Effector memory CD4-positive, alpha-beta T cell (primary cell): ENCODE results near the gene RNASE8.

Experiments
- DNase-seq, 3 donors: peaks; one replicate each; pipeline ENCODE4 v3.0.0-alpha.2; 2020
- H3K27ac ChIP-seq: 2 replicates; pipeline ENCODE4 v1.7.0; 2013; ENCODE audit warnings: mild to moderate bottlenecking, low read length, moderate library complexity; ENCODE audit not compliant: insufficient read depth, poor library complexity, severe bottlenecking
- H3K27me3 ChIP-seq: replicated peaks from 2 replicates; pipeline ENCODE4 v1.7.0; 2013; ENCODE audit warnings: mild to moderate bottlenecking, low read length; ENCODE audit not compliant: insufficient read depth, control insufficient read depth, poor library complexity, severe bottlenecking
- H3K36me3 ChIP-seq: 2 replicates; pipeline ENCODE4 v1.7.0; 2013; ENCODE audit warnings: mild to moderate bottlenecking, low read length, moderate library complexity; ENCODE audit not compliant: control insufficient read depth, insufficient read depth
- H3K4me1 ChIP-seq: 2 replicates; pipeline ENCODE4 v1.7.0; 2013; ENCODE audit warnings: low read length, mild to moderate bottlenecking; ENCODE audit not compliant: control insufficient read depth, insufficient read depth, poor library complexity, severe bottlenecking
- H3K4me3 ChIP-seq: 2 replicates; pipeline ENCODE4 v1.7.0; 2013; ENCODE audit warnings: low read length, low read depth, mild to moderate bottlenecking; ENCODE audit not compliant: insufficient read depth, poor library complexity, severe bottlenecking
- H3K9me3 ChIP-seq: 2 replicates; pipeline ENCODE4 v1.7.0; 2013; ENCODE audit warnings: mild to moderate bottlenecking, low read length, moderate library complexity; ENCODE audit not compliant: control insufficient read depth

RNASE8 gene

DNA sequence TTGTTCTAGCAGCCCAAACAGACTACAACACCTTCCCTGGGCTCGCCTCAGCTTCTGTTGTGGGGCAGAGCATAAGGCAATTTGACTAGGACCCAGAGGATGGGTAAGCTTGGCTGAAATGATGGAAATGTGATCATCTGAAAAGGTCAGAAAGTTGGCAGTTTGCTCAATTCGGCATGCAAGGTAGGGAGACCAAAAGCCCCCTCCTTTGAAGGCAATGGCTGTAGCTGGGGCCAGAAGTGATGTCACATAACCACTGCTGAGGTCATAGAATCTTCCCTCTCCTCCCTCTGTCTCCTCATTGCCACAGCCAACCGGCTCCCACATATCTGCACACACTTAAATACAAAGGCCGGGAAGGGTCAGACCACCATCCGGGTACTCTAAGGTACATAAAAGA is 27.7 kb upstream of the RNASE8 start, which contains the start of gene TPPP2:
TSS of gene TPPP2 (plus strand) at position 301 of the 400 bp plus-strand sequence. CDS start 365 bp downstream, outside the sequence.
- Histone ChIP-seq H3K36me3 (no peaks in the 10 kb centered on the region), H3K4me1 (peaks cover 4% of the 10 kb centered on the region), H3K9me3 (no peaks in the 10 kb centered on the region), H3K27me3 (no peaks in the 10 kb centered on the region), H3K4me3 (no peak within 1 kb of the TSS), H3K27ac (no peak within 1 kb of the TSS)
- no peak for DNase-seq

DNA sequence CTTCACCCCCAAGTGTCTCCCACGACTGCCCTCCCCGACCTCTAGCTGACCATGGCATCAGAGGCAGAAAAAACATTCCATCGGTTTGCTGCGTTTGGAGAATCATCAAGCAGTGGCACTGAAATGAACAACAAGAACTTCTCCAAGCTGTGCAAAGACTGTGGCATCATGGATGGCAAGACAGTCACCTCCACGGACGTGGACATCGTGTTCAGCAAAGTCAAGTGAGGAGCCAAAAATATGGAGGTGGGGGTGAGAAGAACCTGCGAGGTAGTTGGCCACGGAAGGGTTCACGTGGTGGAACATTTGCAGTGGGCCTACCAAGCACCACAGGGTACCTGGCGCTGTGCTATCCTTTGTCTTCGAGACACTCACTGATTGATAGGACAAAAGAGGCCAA is 27.1 kb upstream of the RNASE8 start:
- H3K27me3 ChIP-seq = no peaks in the 10 kb centered on the region
- no peaks in the 10 kb centered on the region for H3K9me3 ChIP-seq
- no peak for DNase-seq
- no peak overlapping the region for H3K27ac ChIP-seq
- peaks cover under 1% of the 10 kb centered on the region for H3K4me1 ChIP-seq
- H3K4me3 ChIP-seq = no peak overlapping the region
- no peaks in the 10 kb centered on the region for H3K36me3 ChIP-seq

DNA sequence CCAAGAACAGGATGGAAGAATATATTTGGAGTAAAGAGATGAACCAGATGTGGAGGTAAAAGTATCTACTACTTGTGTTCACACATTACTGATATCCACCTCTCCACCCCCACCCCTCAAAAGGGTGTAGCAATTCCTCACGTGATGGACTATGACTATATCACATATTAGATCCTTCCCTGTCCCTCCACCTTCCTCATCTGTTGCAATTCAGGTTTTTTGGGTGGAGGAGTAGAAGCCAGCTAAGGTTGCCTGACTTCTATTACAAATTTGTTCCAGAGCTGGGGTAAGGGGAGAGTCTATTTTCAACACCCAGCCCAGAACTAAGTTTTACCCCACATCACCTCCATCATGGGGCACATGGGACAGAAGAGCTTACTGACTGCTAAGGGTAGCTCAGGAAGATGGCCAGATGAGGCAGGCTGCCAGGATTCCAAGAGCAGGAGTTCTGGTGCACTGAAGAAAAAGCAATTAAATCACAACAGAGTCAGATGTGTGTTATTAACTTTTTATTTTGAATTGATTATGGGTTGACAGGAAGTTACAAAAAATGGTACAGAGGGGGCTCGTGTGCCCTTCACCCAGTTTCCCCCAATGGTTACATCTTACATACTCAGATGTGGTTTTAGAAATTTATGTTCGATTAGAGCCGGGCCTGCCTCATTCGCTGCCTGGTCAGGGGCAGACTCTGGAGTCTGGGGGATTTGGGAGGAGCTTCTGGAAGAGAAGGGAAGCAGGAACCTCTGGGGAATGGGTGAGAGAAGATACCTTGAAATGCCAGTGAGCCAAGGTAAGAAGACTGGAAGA is 25.1 kb upstream of the RNASE8 start:
- no peak overlapping the region for H3K27ac ChIP-seq
- H3K4me1 ChIP-seq = no peaks in the 10 kb centered on the region
- no peaks in the 10 kb centered on the region for H3K9me3 ChIP-seq
- no peak for DNase-seq
- H3K36me3 ChIP-seq = no peaks in the 10 kb centered on the region
- no peaks in the 10 kb centered on the region for H3K27me3 ChIP-seq
- H3K4me3 ChIP-seq = no peak overlapping the region

- Histone ChIP-seq H3K36me3 (no peaks in the 10 kb centered on the region), H3K4me1 (no peaks in the 10 kb centered on the region), H3K27ac (no peak overlapping the region), H3K9me3 (no peaks in the 10 kb centered on the region), H3K27me3 (no peaks in the 10 kb centered on the region), H3K4me3 (no peak overlapping the region)
- DNase-seq = no peak
Measured at GRCh38 chr14:21033133-21033698, 24.4 kb upstream of the RNASE8 start.

- Histone ChIP-seq H3K27ac (no peak within 1 kb of the TSS), H3K4me3 (no peak within 1 kb of the TSS), H3K4me1 (no peaks in the 10 kb centered on the region), H3K27me3 (no peaks in the 10 kb centered on the region), H3K9me3 (no peaks in the 10 kb centered on the region), H3K36me3 (no peaks in the 10 kb centered on the region)
- DNase-seq = no peak
Measured at GRCh38 chr14:21034707-21035106, 22.9 kb upstream of the RNASE8 start, which contains the start of gene RNASE13. Gene RNASE13, minus strand, starts transcription at chr14:21034807. Its CDS starts 519 bp downstream, at chr14:21034288.

DNA sequence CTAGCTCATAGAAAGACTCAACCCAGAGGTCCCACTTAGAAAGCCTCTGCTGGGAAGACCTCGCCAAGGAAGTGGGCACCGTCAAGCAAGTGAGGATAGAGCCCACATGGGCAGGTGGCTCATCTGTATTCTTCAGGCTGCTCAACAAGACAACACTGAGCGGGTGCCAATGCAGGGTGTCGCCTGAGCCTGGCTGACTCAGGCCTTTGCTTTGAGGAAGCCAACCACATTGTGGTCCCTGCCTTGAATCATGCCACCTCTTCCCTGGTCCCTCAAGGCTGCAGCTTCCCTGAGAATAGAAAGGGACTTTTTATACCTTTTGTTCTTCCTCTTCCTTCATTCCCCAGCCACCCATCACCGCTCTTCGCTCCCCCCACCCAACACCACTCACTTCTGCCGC is 20.9 kb upstream of the RNASE8 start:
- Histone ChIP-seq H3K4me3 (no peak overlapping the region), H3K27ac (no peak overlapping the region), H3K27me3 (no peaks in the 10 kb centered on the region), H3K9me3 (no peaks in the 10 kb centered on the region), H3K36me3 (no peaks in the 10 kb centered on the region), H3K4me1 (no peaks in the 10 kb centered on the region)
- DNase-seq = no peak

DNA sequence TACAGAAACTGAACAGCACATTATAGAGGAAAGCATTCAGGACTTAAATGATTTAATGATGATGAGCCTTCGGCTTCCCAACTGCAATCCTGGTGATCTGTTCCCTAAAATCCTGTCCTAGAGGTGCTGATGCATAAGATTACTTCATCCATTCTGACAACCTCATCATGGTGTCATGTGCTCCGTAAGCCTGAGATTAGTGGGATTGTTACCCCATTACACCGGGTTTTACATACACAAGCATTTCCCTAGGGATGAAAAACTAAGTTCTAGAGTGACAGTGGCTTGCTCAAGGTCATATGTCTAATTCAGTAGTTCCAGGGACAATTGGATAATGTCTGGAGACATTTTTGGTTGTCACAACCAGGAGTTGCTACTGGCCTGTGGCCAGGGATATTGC is 20.5 kb upstream of the RNASE8 start:
- Histone ChIP-seq H3K4me1 (no peaks in the 10 kb centered on the region), H3K4me3 (no peak overlapping the region), H3K36me3 (no peaks in the 10 kb centered on the region), H3K9me3 (no peaks in the 10 kb centered on the region), H3K27ac (no peak overlapping the region), H3K27me3 (no peaks in the 10 kb centered on the region)
- no peak for DNase-seq

DNA sequence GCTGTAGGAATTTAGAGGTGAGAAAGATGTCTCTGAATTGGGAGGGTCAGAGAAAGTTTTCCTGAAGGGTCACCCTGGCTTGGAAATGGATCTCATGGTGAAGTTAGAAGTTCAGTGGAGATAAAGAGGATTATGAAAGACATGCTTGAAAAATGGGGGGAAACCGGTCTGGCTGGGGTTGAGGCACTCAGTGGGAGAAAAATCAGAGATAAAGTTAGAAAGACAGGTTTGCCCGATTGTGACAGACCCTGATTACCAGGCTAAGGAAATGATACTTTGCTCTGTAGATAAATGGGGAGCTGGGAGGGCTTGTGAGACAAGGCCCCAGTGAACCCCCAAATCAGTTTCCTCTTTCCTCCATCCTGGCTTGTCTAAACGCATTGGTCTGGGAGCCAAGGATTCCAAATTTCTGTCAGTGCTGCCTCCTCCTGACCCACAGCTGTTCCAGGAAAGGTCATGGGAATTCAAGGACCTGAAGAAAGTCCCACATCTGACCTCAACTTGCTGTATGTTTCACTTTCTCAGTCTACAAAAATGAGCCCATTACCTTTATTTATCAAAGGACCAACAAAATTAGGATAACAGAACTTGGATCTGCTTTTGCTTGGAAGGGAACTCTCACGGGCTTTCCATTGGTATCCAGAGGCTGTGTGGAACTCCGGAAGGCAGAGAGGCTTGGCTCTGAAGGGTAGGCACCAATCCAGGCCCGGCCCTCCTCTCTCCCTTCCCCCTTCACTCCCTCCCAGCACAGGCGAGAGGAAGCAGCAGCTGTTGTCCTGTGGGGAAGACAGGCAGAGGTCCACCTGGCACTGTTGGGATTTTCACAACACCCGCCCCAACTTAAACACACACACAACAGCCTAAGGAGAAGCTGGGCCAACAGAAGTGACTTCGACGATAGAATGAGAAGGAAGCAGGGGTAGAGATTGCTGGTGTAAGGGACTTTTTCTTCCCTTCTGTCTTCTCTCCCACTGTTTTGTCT is 18.9 kb upstream of the RNASE8 start:
- H3K4me3 ChIP-seq = no peak overlapping the region
- no peaks in the 10 kb centered on the region for H3K36me3 ChIP-seq
- H3K27ac ChIP-seq = no peak overlapping the region
- H3K9me3 ChIP-seq = no peaks in the 10 kb centered on the region
- H3K27me3 ChIP-seq = no peaks in the 10 kb centered on the region
- H3K4me1 ChIP-seq = no peaks in the 10 kb centered on the region
- DNase-seq = no peak

- Histone ChIP-seq H3K4me1 (peaks cover 7% of the 10 kb centered on the region), H3K27me3 (no peaks in the 10 kb centered on the region)
Measured at GRCh38 chr14:21039585-21040369, 17.8 kb upstream of the RNASE8 start.

More at GRCh38 chr14:21039585-21040369, 17.8 kb upstream of the RNASE8 start:
- Histone ChIP-seq H3K36me3 (no peaks in the 10 kb centered on the region), H3K4me3 (no peak overlapping the region), H3K9me3 (no peaks in the 10 kb centered on the region), H3K27ac (no peak overlapping the region)
- no peak for DNase-seq
